ENCODE results near the gene BNC2.

GRCh38 chr9:16718296-16718695, 152.2 kb downstream of the BNC2 start:
- TF ChIP-seq EZH2 (IDR thresholded peaks at IDR 0.05; ENCODE audit: insufficient read depth, poor library complexity, severe bottlenecking) (no peak), EZH2phosphoT487 (IDR thresholded peaks at IDR 0.05; ENCODE audit: insufficient read depth, low read depth) (no peak)

Data from GM23248 (cell line).